Panc1 (cell line): Measurements from ENCODE around the gene ENHO. TPM values are rescaled to one million over a fixed set of nuclear protein-coding genes. Genes with fewer than 3 reads are reported as not detected.

Experiments
- ATAC-seq: fragments of 200-7000 bp; cut with Tn5 transposase; 2 replicates; pipeline ENCODE4 v1.9.1; 2020; ENCODE audit warnings: mild to moderate bottlenecking, moderate library complexity
- BruUV-seq: library from RNA; stranded (reverse); fragments of 400-500 nt; replicated peaks from 2 replicates; lab custom pipeline; 2021; lab: Mats Ljungman, UMichigan
- CTCF ChIA-PET: fragments of 300-600 bp; sonication (Branson Sonifier 250); formaldehyde crosslinking; loops from one replicate; lab custom pipeline; 2022; ENCODE audit warnings: antibody characterized with exemption; lab: Charles Lee
- POLR2A ChIA-PET: fragments of 300-600 bp; sonication (Branson Sonifier 250); formaldehyde crosslinking; loops from one replicate; lab custom pipeline; 2022; ENCODE audit warnings: antibody characterized with exemption; lab: Charles Lee
- DNase-seq: peaks from one replicate; pipeline ENCODE4 v3.0.0-alpha.2; 2010; ENCODE audit warnings: low read depth, low spot score
- H3K27ac ChIP-seq: 2 replicates; pipeline ENCODE4 v1.5.1; 2011; ENCODE audit warnings: mild to moderate bottlenecking, low read length, inconsistent platforms
- H3K27me3 ChIP-seq: fragments of 200-500 bp; sonication (Bioruptor generic); 2 replicates; pipeline ENCODE4 v1.6.0; 2014; ENCODE audit warnings: low read length, inconsistent platforms; ENCODE audit not compliant: control insufficient read depth, insufficient read depth
- H3K36me3 ChIP-seq: fragments of 200-500 bp; sonication (Bioruptor generic); 2 replicates; pipeline ENCODE4 v1.5.1; 2014; ENCODE audit warnings: inconsistent platforms, mild to moderate bottlenecking, low read length, moderate library complexity; ENCODE audit not compliant: control insufficient read depth, insufficient read depth
- H3K4me1 ChIP-seq: 2 replicates; pipeline ENCODE4 v1.5.1; 2011; ENCODE audit warnings: inconsistent platforms, mild to moderate bottlenecking, low read length, moderate library complexity; ENCODE audit not compliant: control insufficient read depth, insufficient read depth
- H3K4me3 ChIP-seq, 2 experiments: 2 replicates each; pipeline ENCODE4 v1.5.1; 2011 to 2012; ENCODE audit warnings: low read depth in 2 of 2, low read length in 2 of 2, mild to moderate bottlenecking in 2 of 2, inconsistent platforms in 1 of 2, moderate library complexity in 1 of 2
- H3K9me3 ChIP-seq: fragments of 200-500 bp; sonication (Bioruptor generic); 2 replicates; pipeline ENCODE4 v1.5.1; 2014; ENCODE audit warnings: low read depth, mild to moderate bottlenecking, inconsistent platforms, low read length, moderate library complexity; ENCODE audit not compliant: control insufficient read depth, insufficient read depth
- POLR2AphosphoS5 ChIP-seq: IDR thresholded peaks from 2 replicates; pipeline ENCODE4 v1.6.1; 2012; ENCODE audit warnings: mild to moderate bottlenecking, low read depth, low read length, moderate library complexity
- SIN3A ChIP-seq: IDR thresholded peaks from 2 replicates; pipeline ENCODE4 v1.6.1; 2012; ENCODE audit warnings: low read depth, mild to moderate bottlenecking, low read length, moderate library complexity, borderline replicate concordance; ENCODE audit not compliant: insufficient read depth
- TCF7L2 ChIP-seq: IDR thresholded peaks from 2 replicates; pipeline ENCODE4 v1.6.1; 2011; ENCODE audit warnings: mild to moderate bottlenecking, low read depth, low read length, inconsistent platforms
- in situ Hi-C: cut with HindIII; loops from 2 replicates; pipeline ENCODE4 v1.10.0; 2016; ENCODE audit warnings: low sequenced_read_pairs, low pct_unique_long_range_greater_than_20kb
- intact Hi-C: fragments of 100-400 bp; cut with micrococcal nuclease; formaldehyde crosslinking; loops from one replicate; pipeline ENCODE4 v1.10.0; 2022; ENCODE audit not compliant: unreplicated experiment
- total RNA-seq: library from RNA; stranded (reverse); gene quantifications from one replicate; pipeline ENCODE4 v1.2.1, GENCODE V29; 2021; ENCODE audit not compliant: unreplicated experiment
- TF ChIP-seq, protein P1 (sequence below): fragments of 450-650 bp; IDR thresholded peaks from 2 replicates; pipeline ENCODE4 v1.5.1; 2017; ENCODE audit warnings: mild to moderate bottlenecking
- TF ChIP-seq, protein P2 (sequence below), 2 experiments: IDR thresholded peaks; 2 replicates each; pipeline ENCODE4 v1.6.1; 2011 to 2012; ENCODE audit warnings: low read depth in 2 of 2, control low read depth in 1 of 2, low read length in 1 of 2, mild to moderate bottlenecking in 1 of 2, moderate library complexity in 1 of 2; ENCODE audit not compliant: insufficient read depth in 1 of 2

The ENHO gene
- total RNA-seq, 1 experiment from 2014 or later = 7.2 TPM

DNA sequence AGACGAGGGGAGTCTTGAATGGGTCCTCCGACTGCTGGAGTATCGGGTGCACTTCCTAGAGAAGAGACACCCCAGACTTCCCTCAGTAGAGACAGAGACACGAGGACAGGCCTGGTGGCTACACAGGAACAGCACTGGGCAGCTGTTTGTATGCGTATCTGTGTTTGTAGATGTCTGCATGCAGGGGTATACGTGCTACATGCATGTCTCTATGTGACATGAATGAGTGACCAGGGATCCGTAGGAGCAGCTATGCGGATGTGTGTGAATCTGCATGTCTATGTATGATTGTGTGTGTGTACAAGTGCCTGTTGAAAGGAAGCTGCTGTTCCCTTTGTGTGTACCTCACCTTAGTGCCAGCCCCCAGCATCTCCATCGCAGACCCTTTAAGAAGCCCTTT lies 35.6 kb upstream of the ENHO start:
- intact Hi-C loops = no loop called here
- Histone ChIP-seq H3K36me3 (no peaks in the 10 kb centered on the region), H3K4me3 (no peak overlapping the region), H3K27ac (no peak overlapping the region), H3K27me3 (no peaks in the 10 kb centered on the region), H3K9me3 (no peaks in the 10 kb centered on the region), H3K4me1 (peaks cover 5% of the 10 kb centered on the region; the same call in 1 of the 2 replicates)
- ATAC-seq (no peak), DNase-seq (no peak)
- CTCF ChIA-PET = interaction anchor here (1.3 kb wide), 1 partner anchor 33 kb away, joined by 5 read pairs; no protein-coding TSS in a partner anchor
- POLR2A ChIA-PET = no interaction called here
- in situ Hi-C loops = no loop called here
- no TSS peak for BruUV-seq
- no peak for TF ChIP-seq SIN3A
- TF ChIP-seq, protein P1, sequence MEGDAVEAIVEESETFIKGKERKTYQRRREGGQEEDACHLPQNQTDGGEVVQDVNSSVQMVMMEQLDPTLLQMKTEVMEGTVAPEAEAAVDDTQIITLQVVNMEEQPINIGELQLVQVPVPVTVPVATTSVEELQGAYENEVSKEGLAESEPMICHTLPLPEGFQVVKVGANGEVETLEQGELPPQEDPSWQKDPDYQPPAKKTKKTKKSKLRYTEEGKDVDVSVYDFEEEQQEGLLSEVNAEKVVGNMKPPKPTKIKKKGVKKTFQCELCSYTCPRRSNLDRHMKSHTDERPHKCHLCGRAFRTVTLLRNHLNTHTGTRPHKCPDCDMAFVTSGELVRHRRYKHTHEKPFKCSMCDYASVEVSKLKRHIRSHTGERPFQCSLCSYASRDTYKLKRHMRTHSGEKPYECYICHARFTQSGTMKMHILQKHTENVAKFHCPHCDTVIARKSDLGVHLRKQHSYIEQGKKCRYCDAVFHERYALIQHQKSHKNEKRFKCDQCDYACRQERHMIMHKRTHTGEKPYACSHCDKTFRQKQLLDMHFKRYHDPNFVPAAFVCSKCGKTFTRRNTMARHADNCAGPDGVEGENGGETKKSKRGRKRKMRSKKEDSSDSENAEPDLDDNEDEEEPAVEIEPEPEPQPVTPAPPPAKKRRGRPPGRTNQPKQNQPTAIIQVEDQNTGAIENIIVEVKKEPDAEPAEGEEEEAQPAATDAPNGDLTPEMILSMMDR = no peak
- no peak for TF ChIP-seq TCF7L2
- TF ChIP-seq, protein P2, sequence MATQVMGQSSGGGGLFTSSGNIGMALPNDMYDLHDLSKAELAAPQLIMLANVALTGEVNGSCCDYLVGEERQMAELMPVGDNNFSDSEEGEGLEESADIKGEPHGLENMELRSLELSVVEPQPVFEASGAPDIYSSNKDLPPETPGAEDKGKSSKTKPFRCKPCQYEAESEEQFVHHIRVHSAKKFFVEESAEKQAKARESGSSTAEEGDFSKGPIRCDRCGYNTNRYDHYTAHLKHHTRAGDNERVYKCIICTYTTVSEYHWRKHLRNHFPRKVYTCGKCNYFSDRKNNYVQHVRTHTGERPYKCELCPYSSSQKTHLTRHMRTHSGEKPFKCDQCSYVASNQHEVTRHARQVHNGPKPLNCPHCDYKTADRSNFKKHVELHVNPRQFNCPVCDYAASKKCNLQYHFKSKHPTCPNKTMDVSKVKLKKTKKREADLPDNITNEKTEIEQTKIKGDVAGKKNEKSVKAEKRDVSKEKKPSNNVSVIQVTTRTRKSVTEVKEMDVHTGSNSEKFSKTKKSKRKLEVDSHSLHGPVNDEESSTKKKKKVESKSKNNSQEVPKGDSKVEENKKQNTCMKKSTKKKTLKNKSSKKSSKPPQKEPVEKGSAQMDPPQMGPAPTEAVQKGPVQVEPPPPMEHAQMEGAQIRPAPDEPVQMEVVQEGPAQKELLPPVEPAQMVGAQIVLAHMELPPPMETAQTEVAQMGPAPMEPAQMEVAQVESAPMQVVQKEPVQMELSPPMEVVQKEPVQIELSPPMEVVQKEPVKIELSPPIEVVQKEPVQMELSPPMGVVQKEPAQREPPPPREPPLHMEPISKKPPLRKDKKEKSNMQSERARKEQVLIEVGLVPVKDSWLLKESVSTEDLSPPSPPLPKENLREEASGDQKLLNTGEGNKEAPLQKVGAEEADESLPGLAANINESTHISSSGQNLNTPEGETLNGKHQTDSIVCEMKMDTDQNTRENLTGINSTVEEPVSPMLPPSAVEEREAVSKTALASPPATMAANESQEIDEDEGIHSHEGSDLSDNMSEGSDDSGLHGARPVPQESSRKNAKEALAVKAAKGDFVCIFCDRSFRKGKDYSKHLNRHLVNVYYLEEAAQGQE (IDR thresholded peaks at IDR 0.05; ENCODE audit: insufficient read depth in 1 of 2, low read depth in 2 of 2, low read length in 1 of 2) = no peak
- no peak for TF ChIP-seq POLR2AphosphoS5

DNA sequence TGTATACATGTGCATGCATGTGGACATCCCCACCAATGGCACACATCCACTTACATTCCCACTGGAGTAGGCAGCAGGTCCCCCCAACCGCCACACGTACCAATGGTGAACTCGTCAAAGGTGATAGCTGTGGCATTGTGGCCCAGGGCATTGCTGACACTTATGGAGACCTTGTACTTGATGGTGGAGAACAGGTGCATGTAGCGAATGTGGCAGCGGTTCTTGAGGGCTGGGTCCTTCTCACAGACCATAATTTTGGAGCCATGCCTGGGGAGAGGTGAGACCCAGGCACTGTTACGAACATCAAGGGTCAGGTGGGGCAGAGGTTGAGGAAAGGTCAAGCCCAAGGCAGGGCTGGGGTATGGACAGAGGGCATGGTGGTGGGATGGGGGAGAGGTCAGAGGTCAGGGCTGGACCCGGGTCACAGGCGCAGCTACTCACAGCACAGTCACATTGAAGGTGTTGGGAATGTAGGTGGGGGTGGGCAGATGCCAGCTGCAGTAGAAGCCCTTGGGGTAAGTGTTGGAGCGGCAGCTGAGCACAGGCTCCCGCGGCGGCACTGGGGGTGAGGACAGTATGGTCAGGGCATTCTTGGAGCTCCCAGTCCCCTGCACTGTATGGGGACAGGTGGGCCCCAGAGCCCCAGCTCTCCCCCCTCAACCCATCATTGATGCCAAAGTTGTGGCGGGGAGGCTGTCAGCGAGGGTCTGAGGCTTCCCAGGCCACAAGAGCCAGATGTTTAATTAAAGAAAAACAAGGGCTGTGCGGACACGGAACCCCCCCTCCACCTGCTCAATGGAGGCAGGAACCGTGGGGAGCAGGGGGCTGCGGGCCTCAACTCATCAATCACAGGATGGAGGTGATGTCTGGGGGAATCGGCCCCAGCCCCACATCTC lies 34.9 kb upstream of the ENHO start:
- TF ChIP-seq, protein P2 (IDR thresholded peaks at IDR 0.05; ENCODE audit: insufficient read depth in 1 of 2, low read depth in 2 of 2, low read length in 1 of 2) = no peak
- TF ChIP-seq, protein P1 = no peak
- no peak for TF ChIP-seq SIN3A
- no peak for TF ChIP-seq TCF7L2
- no peak for TF ChIP-seq POLR2AphosphoS5
- no peak for DNase-seq
- Histone ChIP-seq H3K4me3 (no peak overlapping the region), H3K27ac (no peak overlapping the region), H3K27me3 (no peaks in the 10 kb centered on the region), H3K4me1 (peaks cover 5% of the 10 kb centered on the region; the same call in 1 of the 2 replicates), H3K9me3 (no peaks in the 10 kb centered on the region), H3K36me3 (no peaks in the 10 kb centered on the region)
- ChIA-PET CTCF (interaction anchor here (1.3 kb wide), 1 partner anchor 34 kb away, joined by 5 read pairs; no protein-coding TSS in a partner anchor), POLR2A (no interaction called here)
- ATAC-seq = no peak
- no TSS peak for BruUV-seq
- in situ Hi-C loops = no loop called here
- intact Hi-C loops = no loop called here
